HepG2 (cell line): ENCODE measurements around the gene MPZL3. TPM values are rescaled to one million over a fixed set of nuclear protein-coding genes. Genes with fewer than 3 reads are reported as not detected.
A peak's percentile ranks its signal among the peaks of the same experiment; 100 is the strongest.

ENCODE experiments used
- ARID2 ChIP-seq: sonication (generic); formaldehyde crosslinking; IDR thresholded peaks from 2 replicates; pipeline ENCODE4 v1.8.1; 2022; ENCODE audit warnings: mild to moderate bottlenecking, missing genetic modification reagents, borderline replicate concordance
- KDM4B ChIP-seq: sonication (generic); formaldehyde crosslinking; IDR thresholded peaks from 2 replicates; pipeline ENCODE4 v1.4.0; 2020; ENCODE audit warnings: missing genetic modification reagents
- MTA1 ChIP-seq: sonication (generic); formaldehyde crosslinking; IDR thresholded peaks from 2 replicates; pipeline ENCODE4 v1.4.0; 2020; ENCODE audit warnings: missing genetic modification reagents, mild to moderate bottlenecking, borderline replicate concordance
- NFRKB ChIP-seq: fragments of 450-650 bp; IDR thresholded peaks from 2 replicates; pipeline ENCODE4 v1.6.1; 2017
- PHB2 ChIP-seq: fragments of 450-650 bp; IDR thresholded peaks from 2 replicates; pipeline ENCODE4 v1.6.1; 2018; ENCODE audit not compliant: partially characterized antibody
- RBM22 ChIP-seq: fragments of 200-400 bp; formaldehyde crosslinking; optimal IDR thresholded peaks from 2 replicates; pipeline ENCODE3; 2017; ENCODE audit warnings: mild to moderate bottlenecking, low read length, moderate library complexity
- ZIK1 ChIP-seq: sonication (generic); formaldehyde crosslinking; IDR thresholded peaks from 2 replicates; pipeline ENCODE4 v1.5.0; 2020; ENCODE audit warnings: mild to moderate bottlenecking, low read depth, missing genetic modification reagents, borderline replicate concordance
- ZNF768 ChIP-seq: sonication (generic); formaldehyde crosslinking; IDR thresholded peaks from 2 replicates; pipeline ENCODE4 v1.4.0; 2020; ENCODE audit warnings: missing genetic modification reagents
- polyA plus RNA-seq, 8 experiments: library from polyadenylated mRNA; depleted of rRNA in 3 of 8; stranded (reverse) in 7 of 8; unstranded in 1 of 8; fragments of >200 nt; fragmentation: Illumina TruSeq in 4 of 8; extraction: Trizol in 4 of 8; gene quantifications; 2 replicates each; pipeline versions ENCODE4 v1.2.1 to v1.2.3, GENCODE V29; 2011 to 2016; ENCODE audit warnings: low read depth in 4 of 8, missing spikeins in 1 of 8, mixed read lengths in 1 of 8; ENCODE audit not compliant: insufficient read depth in 1 of 8
- total RNA-seq, 5 experiments: library from RNA; depleted of rRNA; stranded (reverse); fragments of >200 nt; fragmentation: Illumina TruSeq; extraction: Trizol; gene quantifications; 2 replicates each; pipeline ENCODE4 v1.2.3, GENCODE V29; 2016; ENCODE audit warnings: low read depth in 1 of 5
- TF ChIP-seq, protein P1 (sequence below): IDR thresholded peaks from 2 replicates; pipeline ENCODE4 v1.6.1; 2016
- TF ChIP-seq, protein P2 (sequence below): IDR thresholded peaks from 2 replicates; pipeline ENCODE4 v1.6.1; 2016; ENCODE audit warnings: missing biosample characterization, missing genetic modification reagents, low read depth
- TF ChIP-seq, protein P3 (sequence below): sonication (generic); formaldehyde crosslinking; IDR thresholded peaks from 2 replicates; pipeline ENCODE4 v1.5.1; 2020; ENCODE audit warnings: mild to moderate bottlenecking, missing genetic modification reagents, moderate library complexity
- TF ChIP-seq, protein P4 (sequence below): sonication (generic); formaldehyde crosslinking; IDR thresholded peaks from 2 replicates; pipeline ENCODE4 v1.4.0; 2020; ENCODE audit warnings: mild to moderate bottlenecking, missing genetic modification reagents
- TF ChIP-seq, protein P5 (sequence below): sonication (generic); formaldehyde crosslinking; IDR thresholded peaks from 2 replicates; pipeline ENCODE4 v1.8.0; 2022; ENCODE audit warnings: missing genetic modification reagents, low read depth, mild to moderate bottlenecking, borderline replicate concordance

The MPZL3 gene
- total and polyA plus RNA-seq, 2 of the 13 experiments (the other 11 are each of a cell fraction or from before 2014, with no cell fraction given), result 5.3 to 9.3 TPM

DNA sequence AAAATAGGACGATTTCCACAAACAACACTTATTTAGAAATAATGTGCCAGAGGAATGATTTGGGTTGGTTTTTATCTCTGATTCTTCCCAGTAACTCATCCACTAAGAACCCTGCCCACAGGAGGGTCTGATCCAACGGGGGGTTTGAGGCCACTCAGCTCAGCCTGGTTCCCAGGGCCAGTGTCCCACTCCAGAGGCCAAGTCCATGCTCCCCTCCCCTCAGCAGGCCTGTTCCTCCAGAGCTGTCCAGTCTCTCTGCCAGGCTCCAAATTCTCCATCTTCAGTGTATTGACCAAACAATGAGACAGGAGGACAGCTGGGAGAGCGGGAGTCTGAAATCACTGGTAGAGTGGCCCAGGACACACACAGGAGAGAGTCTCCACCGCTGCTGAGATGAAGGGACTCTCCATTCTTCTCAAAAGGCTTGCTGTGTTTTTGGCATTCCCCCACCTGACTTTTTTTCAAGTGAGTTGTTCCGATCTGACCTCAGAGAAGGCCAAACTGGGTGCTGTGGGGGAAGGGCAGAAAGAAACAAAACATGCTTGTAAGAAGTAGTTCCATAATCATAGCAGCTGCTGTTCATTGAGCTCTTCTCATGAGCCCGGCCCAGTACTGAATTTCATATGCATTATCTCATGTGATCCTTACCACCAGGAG lies 58.1 kb downstream of the MPZL3 start (continued):
- TF ChIP-seq, protein P1, sequence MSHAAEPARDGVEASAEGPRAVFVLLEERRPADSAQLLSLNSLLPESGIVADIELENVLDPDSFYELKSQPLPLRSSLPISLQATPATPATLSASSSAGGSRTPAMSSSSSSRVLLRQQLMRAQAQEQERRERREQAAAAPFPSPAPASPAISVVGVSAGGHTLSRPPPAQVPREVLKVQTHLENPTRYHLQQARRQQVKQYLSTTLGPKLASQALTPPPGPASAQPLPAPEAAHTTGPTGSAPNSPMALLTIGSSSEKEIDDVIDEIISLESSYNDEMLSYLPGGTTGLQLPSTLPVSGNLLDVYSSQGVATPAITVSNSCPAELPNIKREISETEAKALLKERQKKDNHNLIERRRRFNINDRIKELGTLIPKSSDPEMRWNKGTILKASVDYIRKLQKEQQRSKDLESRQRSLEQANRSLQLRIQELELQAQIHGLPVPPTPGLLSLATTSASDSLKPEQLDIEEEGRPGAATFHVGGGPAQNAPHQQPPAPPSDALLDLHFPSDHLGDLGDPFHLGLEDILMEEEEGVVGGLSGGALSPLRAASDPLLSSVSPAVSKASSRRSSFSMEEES, result peak; percentile 18; the same call in 1 of the 2 replicates
- no peak for TF ChIP-seq ZIK1
- TF ChIP-seq, protein P2, sequence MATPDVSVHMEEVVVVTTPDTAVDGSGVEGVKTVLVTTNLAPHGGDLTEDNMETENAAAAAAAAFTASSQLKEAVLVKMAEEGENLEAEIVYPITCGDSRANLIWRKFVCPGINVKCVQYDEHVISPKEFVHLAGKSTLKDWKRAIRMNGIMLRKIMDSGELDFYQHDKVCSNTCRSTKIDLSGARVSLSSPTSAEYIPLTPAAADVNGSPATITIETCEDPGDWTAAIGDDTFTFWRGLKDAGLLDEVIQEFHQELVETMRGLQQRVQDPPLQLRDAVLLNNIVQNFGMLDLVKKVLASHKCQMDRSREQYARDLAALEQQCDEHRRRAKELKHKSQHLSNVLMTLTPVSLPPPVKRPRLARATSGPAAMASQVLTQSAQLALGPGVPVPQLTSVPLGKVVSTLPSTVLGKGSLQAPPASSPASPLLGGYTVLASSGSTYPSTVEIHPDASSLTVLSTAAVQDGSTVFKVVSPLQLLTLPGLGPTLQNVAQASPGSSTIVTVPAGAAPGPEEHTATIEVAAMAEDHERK (CRISPR knock-in tag), result no peak
- no peak for TF ChIP-seq ZNF768 (CRISPR knock-in tag)
- TF ChIP-seq, protein P3, sequence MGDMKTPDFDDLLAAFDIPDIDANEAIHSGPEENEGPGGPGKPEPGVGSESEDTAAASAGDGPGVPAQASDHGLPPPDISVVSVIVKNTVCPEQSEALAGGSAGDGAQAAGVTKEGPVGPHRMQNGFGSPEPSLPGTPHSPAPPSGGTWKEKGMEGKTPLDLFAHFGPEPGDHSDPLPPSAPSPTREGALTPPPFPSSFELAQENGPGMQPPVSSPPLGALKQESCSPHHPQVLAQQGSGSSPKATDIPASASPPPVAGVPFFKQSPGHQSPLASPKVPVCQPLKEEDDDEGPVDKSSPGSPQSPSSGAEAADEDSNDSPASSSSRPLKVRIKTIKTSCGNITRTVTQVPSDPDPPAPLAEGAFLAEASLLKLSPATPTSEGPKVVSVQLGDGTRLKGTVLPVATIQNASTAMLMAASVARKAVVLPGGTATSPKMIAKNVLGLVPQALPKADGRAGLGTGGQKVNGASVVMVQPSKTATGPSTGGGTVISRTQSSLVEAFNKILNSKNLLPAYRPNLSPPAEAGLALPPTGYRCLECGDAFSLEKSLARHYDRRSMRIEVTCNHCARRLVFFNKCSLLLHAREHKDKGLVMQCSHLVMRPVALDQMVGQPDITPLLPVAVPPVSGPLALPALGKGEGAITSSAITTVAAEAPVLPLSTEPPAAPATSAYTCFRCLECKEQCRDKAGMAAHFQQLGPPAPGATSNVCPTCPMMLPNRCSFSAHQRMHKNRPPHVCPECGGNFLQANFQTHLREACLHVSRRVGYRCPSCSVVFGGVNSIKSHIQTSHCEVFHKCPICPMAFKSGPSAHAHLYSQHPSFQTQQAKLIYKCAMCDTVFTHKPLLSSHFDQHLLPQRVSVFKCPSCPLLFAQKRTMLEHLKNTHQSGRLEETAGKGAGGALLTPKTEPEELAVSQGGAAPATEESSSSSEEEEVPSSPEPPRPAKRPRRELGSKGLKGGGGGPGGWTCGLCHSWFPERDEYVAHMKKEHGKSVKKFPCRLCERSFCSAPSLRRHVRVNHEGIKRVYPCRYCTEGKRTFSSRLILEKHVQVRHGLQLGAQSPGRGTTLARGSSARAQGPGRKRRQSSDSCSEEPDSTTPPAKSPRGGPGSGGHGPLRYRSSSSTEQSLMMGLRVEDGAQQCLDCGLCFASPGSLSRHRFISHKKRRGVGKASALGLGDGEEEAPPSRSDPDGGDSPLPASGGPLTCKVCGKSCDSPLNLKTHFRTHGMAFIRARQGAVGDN (CRISPR knock-in tag), result peak; percentile 42
- 0 out of 2 replicates have a peak, but pooled peaks have one; percentile 48 for TF ChIP-seq KDM4B
- TF ChIP-seq, protein P4, sequence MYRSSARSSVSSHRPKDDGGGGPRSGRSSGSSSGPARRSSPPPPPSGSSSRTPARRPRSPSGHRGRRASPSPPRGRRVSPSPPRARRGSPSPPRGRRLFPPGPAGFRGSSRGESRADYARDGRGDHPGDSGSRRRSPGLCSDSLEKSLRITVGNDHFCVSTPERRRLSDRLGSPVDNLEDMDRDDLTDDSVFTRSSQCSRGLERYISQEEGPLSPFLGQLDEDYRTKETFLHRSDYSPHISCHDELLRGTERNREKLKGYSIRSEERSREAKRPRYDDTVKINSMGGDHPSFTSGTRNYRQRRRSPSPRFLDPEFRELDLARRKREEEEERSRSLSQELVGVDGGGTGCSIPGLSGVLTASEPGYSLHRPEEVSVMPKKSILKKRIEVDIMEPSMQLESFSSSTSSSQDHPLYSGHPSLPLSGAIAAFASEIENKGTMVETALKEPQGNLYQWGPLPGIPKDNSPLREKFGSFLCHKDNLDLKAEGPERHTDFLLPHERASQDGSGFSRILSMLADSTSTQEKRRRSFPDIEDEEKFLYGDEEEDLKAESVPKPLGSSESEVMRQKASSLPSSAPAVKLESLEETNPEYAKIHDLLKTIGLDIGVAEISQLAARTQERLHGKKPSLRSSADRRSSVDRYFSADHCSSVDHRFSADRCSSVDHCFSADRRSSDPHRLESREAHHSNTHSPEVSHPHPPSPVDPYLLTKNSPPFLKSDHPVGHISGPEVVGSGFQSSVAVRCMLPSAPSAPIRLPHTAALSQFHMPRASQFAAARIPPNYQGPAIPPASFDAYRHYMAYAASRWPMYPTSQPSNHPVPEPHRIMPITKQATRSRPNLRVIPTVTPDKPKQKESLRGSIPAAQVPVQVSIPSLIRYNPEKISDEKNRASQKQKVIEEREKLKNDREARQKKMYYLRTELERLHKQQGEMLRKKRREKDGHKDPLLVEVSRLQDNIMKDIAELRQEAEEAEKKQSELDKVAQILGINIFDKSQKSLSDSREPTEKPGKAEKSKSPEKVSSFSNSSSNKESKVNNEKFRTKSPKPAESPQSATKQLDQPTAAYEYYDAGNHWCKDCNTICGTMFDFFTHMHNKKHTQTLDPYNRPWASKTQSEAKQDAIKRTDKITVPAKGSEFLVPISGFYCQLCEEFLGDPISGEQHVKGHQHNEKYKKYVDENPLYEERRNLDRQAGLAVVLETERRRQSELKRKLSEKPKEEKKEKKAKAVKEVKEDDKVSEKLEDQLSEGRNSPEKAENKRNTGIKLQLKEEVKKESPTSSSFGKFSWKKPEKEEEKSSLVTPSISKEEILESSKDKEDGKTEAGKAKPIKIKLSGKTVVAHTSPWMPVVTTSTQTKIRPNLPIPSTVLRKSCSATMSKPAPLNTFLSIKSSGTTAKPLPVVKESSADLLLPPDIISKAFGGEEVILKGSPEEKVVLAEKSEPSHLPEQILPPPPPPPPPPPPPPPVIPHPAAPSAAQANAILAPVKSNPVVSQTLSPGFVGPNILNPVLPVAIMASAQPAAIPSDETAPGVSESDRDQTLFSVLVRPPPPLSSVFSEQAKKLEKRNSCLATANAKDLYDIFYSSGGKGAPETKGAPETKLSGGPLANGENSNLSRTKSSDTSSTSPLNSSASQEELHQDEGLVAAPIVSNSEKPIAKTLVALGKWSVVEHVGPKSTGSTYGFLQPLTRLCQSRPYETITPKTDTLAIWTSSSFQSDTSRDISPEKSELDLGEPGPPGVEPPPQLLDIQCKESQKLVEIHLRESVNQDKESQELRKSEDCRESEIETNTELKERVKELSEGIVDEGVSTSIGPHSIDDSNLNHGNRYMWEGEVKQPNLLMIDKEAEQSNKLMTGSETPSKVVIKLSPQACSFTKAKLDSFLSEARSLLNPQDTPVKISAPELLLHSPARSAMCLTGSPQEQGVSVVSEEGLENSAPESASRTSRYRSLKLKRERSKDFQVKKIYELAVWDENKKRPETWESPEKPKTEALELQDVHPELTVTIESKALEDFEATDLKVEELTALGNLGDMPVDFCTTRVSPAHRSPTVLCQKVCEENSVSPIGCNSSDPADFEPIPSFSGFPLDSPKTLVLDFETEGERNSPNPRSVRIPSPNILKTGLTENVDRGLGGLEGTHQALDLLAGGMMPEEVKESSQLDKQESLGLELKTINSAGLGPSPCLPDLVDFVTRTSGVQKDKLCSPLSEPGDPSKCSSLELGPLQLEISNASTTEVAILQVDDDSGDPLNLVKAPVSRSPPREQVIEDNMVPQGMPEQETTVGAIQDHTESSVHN (CRISPR knock-in tag), result no peak
- no peak for TF ChIP-seq NFRKB
- TF ChIP-seq ARID2, result no peak
- no peak for TF ChIP-seq PHB2
- TF ChIP-seq RBM22, result no peak
- TF ChIP-seq, protein P5, sequence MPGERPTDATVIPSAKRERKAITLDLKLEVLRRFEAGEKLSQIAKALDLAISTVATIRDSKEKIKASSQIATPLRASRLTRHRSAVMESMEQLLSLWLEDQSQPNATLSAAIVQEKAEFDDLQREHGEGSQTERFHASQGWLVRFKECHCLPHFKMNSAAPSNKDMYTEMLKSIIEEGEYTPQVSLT (CRISPR knock-in tag), result no peak
- TF ChIP-seq MTA1 (CRISPR knock-in tag), result no peak
